Measurements from ENCODE around the gene DOCK6. TPM values are rescaled to one million over a fixed set of nuclear protein-coding genes. Genes with fewer than 3 reads are reported as not detected.
A peak's percentile ranks its signal among the peaks of the same experiment; 100 is the strongest.

DOCK6 gene
- total and polyA plus RNA-seq, 10 of the 15 experiments (the other 5 are each of a cell fraction or from before 2014, with no cell fraction given) = 0.76 to 24.8 (median 4.7) TPM

DNA sequence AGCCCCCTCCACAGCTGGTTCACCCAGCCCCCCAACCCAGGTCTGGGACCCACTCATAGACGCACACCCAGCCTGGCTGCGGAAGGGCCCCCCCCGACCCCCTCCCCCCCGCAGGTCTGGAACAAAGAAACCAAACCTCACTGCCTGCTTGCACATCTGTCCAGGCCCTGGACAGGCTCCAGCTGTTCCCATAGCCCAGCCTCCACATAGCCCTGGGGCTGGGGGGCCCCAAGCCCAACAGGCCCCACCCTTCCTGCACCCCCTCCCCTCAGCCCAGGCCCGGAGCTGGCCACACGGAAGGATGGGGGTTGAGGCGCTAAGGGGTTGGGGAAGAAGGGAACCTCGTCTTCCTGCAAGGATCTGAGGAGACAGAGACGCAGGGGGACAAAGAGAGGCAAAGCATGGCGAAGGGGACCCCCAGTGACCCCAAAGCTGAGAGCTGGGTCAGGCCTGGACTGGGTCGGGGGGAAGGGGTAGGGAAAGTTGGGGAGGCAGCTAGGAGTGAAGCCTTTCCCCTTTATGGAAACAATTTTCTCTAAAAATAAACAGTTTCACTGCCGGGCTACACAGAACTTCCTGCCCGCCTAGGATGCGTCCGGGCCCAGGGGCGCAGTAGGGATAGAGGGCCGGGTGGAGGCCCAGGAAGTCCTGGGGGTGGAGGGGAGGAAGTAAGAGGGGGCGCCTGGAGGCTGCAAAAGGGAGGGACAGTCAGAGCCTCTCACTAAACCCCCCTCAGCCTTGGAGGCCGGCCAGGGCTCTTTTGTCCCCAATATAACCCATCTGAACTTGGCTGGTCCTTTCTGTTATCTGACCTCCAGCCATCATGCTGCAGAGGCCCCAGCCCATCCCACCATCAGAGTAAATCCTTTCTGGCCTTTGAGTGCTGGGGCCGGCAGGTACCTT is 67.4 kb downstream of the DOCK6 start:
- intact Hi-C loops (cut with micrococcal nuclease; ENCODE audit: unreplicated experiment) = no loop called here
- no peaks in the 10 kb centered on the region for H4K20me1 ChIP-seq (ENCODE audit: control insufficient read depth, insufficient read depth)
- no peaks in the 10 kb centered on the region; a peak in 1 of 4 replicates for H3K36me3 ChIP-seq (ENCODE audit: control insufficient read depth in 2 of 2, insufficient read depth in 2 of 2, low read length in 1 of 2)
- ChIA-PET CTCF (no interaction called here), SMC1A (ENCODE audit: uncharacterized antibody, unreplicated experiment) (interaction anchor here (1.0 to 1.1 kb wide), 3 partner anchors 12 to 15 kb away, joined by 3 to 4 read pairs (median 3); no protein-coding TSS in a partner anchor), POLR2A (interaction anchor here (0.5 kb wide), 1 partner anchor 187 kb away, joined by 5 read pairs; no protein-coding TSS in a partner anchor), RAD21 (ENCODE audit: unreplicated experiment) (no interaction called here)
- peak overlapping the region; percentile 79 for H3K27ac ChIP-seq (ENCODE audit: control insufficient read depth, insufficient read depth)
- H3K9ac ChIP-seq (ENCODE audit: control insufficient read depth, insufficient read depth, low read length) = peak overlapping the region; percentile 66
- 26% methylated on average over 13 of the region's 20 CpGs for WGBS (ENCODE audit: insufficient coverage, insufficient replicate concordance, low lambda C conversion rate, missing lambda C conversion rate)
- DNase-seq (ENCODE audit: low read depth, low spot score) (no peak), FAIRE-seq (no peak), ATAC-seq (peak; percentile 25)
- peak overlapping the region; percentile 36 for H3K4me3 ChIP-seq
- in situ Hi-C loops (cut with MboI) = no loop called here
- H3K4me2 ChIP-seq (ENCODE audit: control insufficient read depth, insufficient read depth) = peak overlapping the region; percentile 79
- H3K27me3 ChIP-seq (replicated peaks in 1 of 2; ENCODE audit: control insufficient read depth in 2 of 2, insufficient read depth in 2 of 2, low read length in 1 of 2) = no peaks in the 10 kb centered on the region
- peaks cover 22% of the 10 kb centered on the region for H3K4me1 ChIP-seq (ENCODE audit: control insufficient read depth, insufficient read depth, low read length)
- peak overlapping the region; percentile 74 for H2AFZ ChIP-seq (ENCODE audit: control insufficient read depth, low read depth, low read length)
- TF ChIP-seq SMARCA5 (IDR thresholded peaks at IDR 0.05) (peak; percentile 71; the same call in 1 of the 2 replicates), GABPA (IDR thresholded peaks at IDR 0.05; ENCODE audit: low read depth) (no peak; the same call in 1 of the 2 replicates), ZBED1 (IDR thresholded peaks at IDR 0.05; ENCODE audit: borderline replicate concordance) (no peak), ZNF217 (IDR thresholded peaks at IDR 0.05) (peak; percentile 75; the same call in 1 of the 2 replicates), MYB (IDR thresholded peaks at IDR 0.05; ENCODE audit: borderline replicate concordance, low read depth, low read length) (no peak), NR2F1 (conservative IDR thresholded peaks at IDR 0.05) (no peak), TCF3 (IDR thresholded peaks at IDR 0.05; ENCODE audit: borderline replicate concordance, insufficient read depth, low read depth, low read length) (no peak), CREB1 (IDR thresholded peaks at IDR 0.05; ENCODE audit: low read depth) (no peak), TCF12 (IDR thresholded peaks at IDR 0.05; ENCODE audit: low read depth, low read length) (0 out of 2 replicates have a peak, but pooled peaks have one; percentile 22), IKZF2 (IDR thresholded peaks at IDR 0.05) (0 out of 4 replicates have a peak, but pooled peaks of 1 of the 2 experiments have one; percentile 14)
- TF ChIP-seq, protein P1, sequence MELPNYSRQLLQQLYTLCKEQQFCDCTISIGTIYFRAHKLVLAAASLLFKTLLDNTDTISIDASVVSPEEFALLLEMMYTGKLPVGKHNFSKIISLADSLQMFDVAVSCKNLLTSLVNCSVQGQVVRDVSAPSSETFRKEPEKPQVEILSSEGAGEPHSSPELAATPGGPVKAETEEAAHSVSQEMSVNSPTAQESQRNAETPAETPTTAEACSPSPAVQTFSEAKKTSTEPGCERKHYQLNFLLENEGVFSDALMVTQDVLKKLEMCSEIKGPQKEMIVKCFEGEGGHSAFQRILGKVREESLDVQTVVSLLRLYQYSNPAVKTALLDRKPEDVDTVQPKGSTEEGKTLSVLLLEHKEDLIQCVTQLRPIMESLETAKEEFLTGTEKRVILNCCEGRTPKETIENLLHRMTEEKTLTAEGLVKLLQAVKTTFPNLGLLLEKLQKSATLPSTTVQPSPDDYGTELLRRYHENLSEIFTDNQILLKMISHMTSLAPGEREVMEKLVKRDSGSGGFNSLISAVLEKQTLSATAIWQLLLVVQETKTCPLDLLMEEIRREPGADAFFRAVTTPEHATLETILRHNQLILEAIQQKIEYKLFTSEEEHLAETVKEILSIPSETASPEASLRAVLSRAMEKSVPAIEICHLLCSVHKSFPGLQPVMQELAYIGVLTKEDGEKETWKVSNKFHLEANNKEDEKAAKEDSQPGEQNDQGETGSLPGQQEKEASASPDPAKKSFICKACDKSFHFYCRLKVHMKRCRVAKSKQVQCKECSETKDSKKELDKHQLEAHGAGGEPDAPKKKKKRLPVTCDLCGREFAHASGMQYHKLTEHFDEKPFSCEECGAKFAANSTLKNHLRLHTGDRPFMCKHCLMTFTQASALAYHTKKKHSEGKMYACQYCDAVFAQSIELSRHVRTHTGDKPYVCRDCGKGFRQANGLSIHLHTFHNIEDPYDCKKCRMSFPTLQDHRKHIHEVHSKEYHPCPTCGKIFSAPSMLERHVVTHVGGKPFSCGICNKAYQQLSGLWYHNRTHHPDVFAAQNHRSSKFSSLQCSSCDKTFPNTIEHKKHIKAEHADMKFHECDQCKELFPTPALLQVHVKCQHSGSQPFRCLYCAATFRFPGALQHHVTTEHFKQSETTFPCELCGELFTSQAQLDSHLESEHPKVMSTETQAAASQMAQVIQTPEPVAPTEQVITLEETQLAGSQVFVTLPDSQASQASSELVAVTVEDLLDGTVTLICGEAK (IDR thresholded peaks at IDR 0.05; ENCODE audit: borderline replicate concordance) = peak; percentile 57; the same call in 1 of the 2 replicates
- no peaks in the 10 kb centered on the region; the same call in 2 of the 3 replicates for H3K9me3 ChIP-seq (replicated peaks; ENCODE audit: control insufficient read depth, insufficient read depth, low read length)
- no TSS peak for BruUV-seq (replicated peaks)
- H3K79me2 ChIP-seq (ENCODE audit: control insufficient read depth, insufficient read depth, low read length) = peaks cover 3% of the 10 kb centered on the region
